Vagina (tissue), 2 donors: ENCODE measurements around the gene CTSH.

Experiments used
- POLR2A ChIP-seq, 2 donors: fragments of 450-650 bp; IDR thresholded peaks; one replicate each; pipeline ENCODE4 v1.6.1; 2017; ENCODE audit warnings: antibody characterized with exemption in 2 of 2, mild to moderate bottlenecking in 2 of 2, moderate library complexity in 2 of 2
- TF ChIP-seq, protein P1 (sequence below), 3 experiments: fragments of 450-650 bp in 2 of 3; fragments of 200-600 bp in 1 of 3; sonication (generic) in 1 of 3; IDR thresholded peaks; one replicate each; pipeline ENCODE4 v1.5.1; 2017 to 2019; ENCODE audit warnings: antibody characterized with exemption in 3 of 3, mild to moderate bottlenecking in 2 of 3, moderate library complexity in 2 of 3

DNA sequence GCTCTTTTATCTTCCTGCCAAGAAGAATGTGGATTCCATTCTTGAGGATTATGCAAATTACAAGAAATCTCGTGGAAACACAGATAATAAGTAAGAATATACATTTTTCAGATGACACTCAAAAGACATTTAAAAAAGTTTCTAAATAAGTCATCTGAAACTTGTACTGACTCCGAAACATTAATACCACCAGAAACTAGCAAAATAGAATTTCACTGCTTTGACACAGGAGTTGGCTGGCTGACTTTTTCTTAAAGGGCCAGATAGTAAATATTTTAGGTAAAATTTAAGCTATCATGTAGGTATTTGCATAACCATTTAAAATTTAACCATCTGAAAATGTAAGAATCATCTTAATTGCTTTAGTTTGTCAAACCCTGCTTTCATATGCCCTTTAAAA lies 51.3 kb downstream of the CTSH start:
- TF ChIP-seq, protein P1, sequence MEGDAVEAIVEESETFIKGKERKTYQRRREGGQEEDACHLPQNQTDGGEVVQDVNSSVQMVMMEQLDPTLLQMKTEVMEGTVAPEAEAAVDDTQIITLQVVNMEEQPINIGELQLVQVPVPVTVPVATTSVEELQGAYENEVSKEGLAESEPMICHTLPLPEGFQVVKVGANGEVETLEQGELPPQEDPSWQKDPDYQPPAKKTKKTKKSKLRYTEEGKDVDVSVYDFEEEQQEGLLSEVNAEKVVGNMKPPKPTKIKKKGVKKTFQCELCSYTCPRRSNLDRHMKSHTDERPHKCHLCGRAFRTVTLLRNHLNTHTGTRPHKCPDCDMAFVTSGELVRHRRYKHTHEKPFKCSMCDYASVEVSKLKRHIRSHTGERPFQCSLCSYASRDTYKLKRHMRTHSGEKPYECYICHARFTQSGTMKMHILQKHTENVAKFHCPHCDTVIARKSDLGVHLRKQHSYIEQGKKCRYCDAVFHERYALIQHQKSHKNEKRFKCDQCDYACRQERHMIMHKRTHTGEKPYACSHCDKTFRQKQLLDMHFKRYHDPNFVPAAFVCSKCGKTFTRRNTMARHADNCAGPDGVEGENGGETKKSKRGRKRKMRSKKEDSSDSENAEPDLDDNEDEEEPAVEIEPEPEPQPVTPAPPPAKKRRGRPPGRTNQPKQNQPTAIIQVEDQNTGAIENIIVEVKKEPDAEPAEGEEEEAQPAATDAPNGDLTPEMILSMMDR (IDR thresholded peaks at IDR 0.05) = no peak
- no peak for TF ChIP-seq POLR2A (IDR thresholded peaks at IDR 0.05)
